Gastroesophageal sphincter (tissue), 3 donors: Measurements from ENCODE around the gene SPATA21.

Experiments
- CTCF ChIP-seq, 4 experiments: fragments of 200-600 bp in 2 of 4; fragments of 450-650 bp in 2 of 4; sonication (generic) in 1 of 4; IDR thresholded peaks; one replicate each; pipeline ENCODE4 v1.5.1; 2017 to 2019; ENCODE audit warnings: antibody characterized with exemption in 4 of 4, mild to moderate bottlenecking in 2 of 4, moderate library complexity in 2 of 4
- EP300 ChIP-seq: sonication (generic); formaldehyde crosslinking; IDR thresholded peaks from one replicate; pipeline ENCODE4 v1.6.1; 2017; ENCODE audit warnings: antibody characterized with exemption, mild to moderate bottlenecking
- POLR2A ChIP-seq, 2 donors: fragments of 450-650 bp; IDR thresholded peaks; one replicate each; pipeline ENCODE4 v1.6.1; 2017; ENCODE audit warnings: antibody characterized with exemption in 2 of 2, mild to moderate bottlenecking in 2 of 2, moderate library complexity in 1 of 2
- POLR2AphosphoS5 ChIP-seq: sonication (generic); formaldehyde crosslinking; IDR thresholded peaks from one replicate; pipeline ENCODE4 v1.6.1; 2017; ENCODE audit warnings: antibody characterized with exemption

GRCh38 chr1:16434007-16434406 lies 3.2 kb downstream of the SPATA21 start:
- TF ChIP-seq POLR2AphosphoS5: no peak
- TF ChIP-seq POLR2A (IDR thresholded peaks at IDR 0.05): no peak
- no peak for TF ChIP-seq CTCF (IDR thresholded peaks at IDR 0.05)
- TF ChIP-seq EP300: no peak
